AG10803 (cell line): Measurements from ENCODE around the gene RGL2.
"Not testable (repeated sequence)": the region's sequence is repeated elsewhere in the genome, so short reads cannot be mapped to it uniquely, and the experiment has no call there.

Experiments used
- DNase-seq: peaks from one replicate; pipeline ENCODE4 v3.0.0; 2010; ENCODE audit warnings: low read depth
- H3K4me3 ChIP-seq: 2 replicates; pipeline ENCODE4 v1.5.1; 2011; ENCODE audit warnings: mild to moderate bottlenecking, low read length, control low read depth
- CTCF ChIP-seq: conservative IDR thresholded peaks from 2 replicates; pipeline ENCODE4 v1.5.1; 2011; ENCODE audit warnings: mild to moderate bottlenecking, low read length, control low read depth, inconsistent platforms

Gene RGL2

GRCh38 chr6:33279257-33279695 lies 19.5 kb downstream of the RGL2 start:
- TF ChIP-seq CTCF = no peak
- no peak for DNase-seq
- H3K4me3 ChIP-seq = no peak overlapping the region

- no peak for DNase-seq
- no peak for TF ChIP-seq CTCF
- no peak overlapping the region for H3K4me3 ChIP-seq
These were observed 19.9 kb downstream of the RGL2 start for GRCh38 chr6:33278810-33279209.

- no peak overlapping the region for H3K4me3 ChIP-seq
These were observed 20.4 kb downstream of the RGL2 start for GRCh38 chr6:33278392-33278741.

GRCh38 chr6:33277663-33278391 lies 20.9 kb downstream of the RGL2 start:
- no peak for TF ChIP-seq CTCF
- H3K4me3 ChIP-seq = peak overlapping the region; percentile 62
- no peak for DNase-seq

More at GRCh38 chr6:33278392-33278741, 20.4 kb downstream of the RGL2 start:
- DNase-seq = no peak
- no peak for TF ChIP-seq CTCF

- TF ChIP-seq CTCF = peak; percentile 34; the same call in 1 of the 2 replicates
- H3K4me3 ChIP-seq = peak within 1 kb of the TSS; percentile 62
- peak; percentile 61 for DNase-seq
These were observed 21.7 kb downstream of the RGL2 start, which contains the start of gene B3GALT4 for GRCh38 chr6:33276864-33277662. Gene B3GALT4, plus strand, starts transcription at chr6:33277123. Its CDS starts 297 bp downstream, at chr6:33277420.

- DNase-seq = no peak
- H3K4me3 ChIP-seq = peak overlapping the region; percentile 62
- no peak for TF ChIP-seq CTCF
These were observed 22.2 kb downstream of the RGL2 start for GRCh38 chr6:33276581-33276863.

- DNase-seq = not testable (repeated sequence)
- H3K4me3 ChIP-seq = peak overlapping the region; percentile 62
These were observed 22.8 kb downstream of the RGL2 start for GRCh38 chr6:33275795-33276580.
